ENCODE results near the gene AOAH.
"Not testable (repeated sequence)": the region's sequence is repeated elsewhere in the genome, so short reads cannot be mapped to it uniquely, and the experiment has no call there.

AOAH gene

DNA sequence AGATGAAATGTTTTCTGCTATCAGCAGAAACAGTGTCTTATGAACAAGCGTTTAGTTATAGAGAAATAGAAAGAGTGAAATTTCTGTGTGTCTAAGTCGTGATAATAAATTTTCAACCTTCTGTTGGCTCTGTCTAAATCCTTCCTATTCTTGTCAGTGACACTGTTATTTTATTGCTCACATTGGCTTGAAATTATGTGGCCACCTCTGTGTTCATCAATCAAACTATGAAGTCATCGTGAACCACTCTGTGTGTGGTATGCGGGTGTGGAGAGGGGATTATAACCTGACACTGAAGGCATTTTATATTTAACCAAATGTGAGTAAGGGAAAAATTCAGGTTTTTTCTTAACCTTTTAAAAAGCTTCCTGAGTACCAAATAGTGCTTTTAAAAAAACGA is 12.3 kb downstream of the AOAH start:
- no peak for TF ChIP-seq CTCF (IDR thresholded peaks at IDR 0.05; ENCODE audit: unreplicated experiment in 3 of 3)
- Mint-ChIP-seq H3K4me1 (no peaks in the 10 kb centered on the region), H3K36me3 (ENCODE audit: low read depth) (no peaks in the 10 kb centered on the region), H3K4me3 (no peak overlapping the region), H3K9me3 (peaks cover 24% of the 10 kb centered on the region), H3K27me3 (ENCODE audit: low read depth) (no peaks in the 10 kb centered on the region), H3K27ac (no peak overlapping the region)

DNA sequence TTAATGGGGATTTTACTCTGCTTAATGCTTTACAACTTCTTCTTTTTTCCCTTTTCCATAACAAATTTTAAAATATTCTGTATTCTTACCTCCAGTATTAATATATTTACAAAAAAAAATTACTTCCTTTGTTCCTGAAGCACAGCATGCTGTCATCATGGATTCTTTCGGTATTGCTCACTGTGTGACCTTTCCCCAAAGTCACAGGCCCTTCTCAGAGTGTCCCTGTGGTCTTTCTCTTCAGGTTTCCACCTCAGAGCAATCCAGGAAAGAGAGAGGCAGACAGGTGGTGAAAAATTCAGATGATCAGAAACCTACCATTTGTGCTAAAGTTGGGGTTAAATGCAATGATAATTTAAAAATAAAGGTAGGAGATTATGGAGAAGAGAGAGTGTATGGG is 13.0 kb downstream of the AOAH start:
- TF ChIP-seq CTCF (IDR thresholded peaks at IDR 0.05; ENCODE audit: unreplicated experiment in 3 of 3) = no peak
- no peaks in the 10 kb centered on the region for H3K4me1 Mint-ChIP-seq
- no peak overlapping the region for H3K4me3 Mint-ChIP-seq
- H3K27me3 Mint-ChIP-seq (ENCODE audit: low read depth) = no peaks in the 10 kb centered on the region
- H3K27ac Mint-ChIP-seq = no peak overlapping the region
- peaks cover 23% of the 10 kb centered on the region for H3K9me3 Mint-ChIP-seq
- H3K36me3 Mint-ChIP-seq (ENCODE audit: low read depth) = no peaks in the 10 kb centered on the region

DNA sequence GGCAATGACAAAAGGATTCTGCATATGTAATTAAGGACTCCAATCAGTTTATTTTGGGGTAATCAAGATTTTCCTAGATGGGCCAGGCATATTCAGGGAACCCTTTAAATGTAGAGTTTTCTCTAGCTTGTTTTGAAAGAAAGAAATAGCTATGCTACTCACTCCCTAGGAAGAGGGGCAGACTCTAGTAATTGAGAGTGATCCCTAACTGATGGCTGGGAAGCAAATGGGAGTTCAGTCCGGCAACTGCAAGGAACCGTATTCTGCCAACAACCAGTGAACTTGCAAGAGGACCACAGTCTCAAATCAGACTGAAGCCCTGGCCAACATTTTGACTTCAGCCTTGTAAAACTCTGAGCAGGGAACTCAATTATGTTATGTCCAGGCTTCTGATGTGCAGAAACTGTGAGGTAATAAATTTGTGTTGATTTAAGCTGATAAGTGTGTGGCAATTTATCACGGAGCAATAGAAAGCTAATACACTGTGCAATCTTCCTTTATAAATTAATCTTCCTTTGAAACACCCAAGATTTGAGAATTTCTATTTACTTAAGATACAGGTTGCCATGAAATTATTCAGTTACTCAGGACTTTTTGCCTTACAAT is 14.0 kb downstream of the AOAH start:
- H3K27me3 Mint-ChIP-seq (ENCODE audit: low read depth) = no peaks in the 10 kb centered on the region
- no peak for TF ChIP-seq CTCF (IDR thresholded peaks at IDR 0.05; ENCODE audit: unreplicated experiment in 3 of 3)
- no peak overlapping the region for H3K4me3 Mint-ChIP-seq
- no peaks in the 10 kb centered on the region for H3K4me1 Mint-ChIP-seq
- peaks cover 31% of the 10 kb centered on the region for H3K9me3 Mint-ChIP-seq
- H3K27ac Mint-ChIP-seq = no peak overlapping the region
- no peaks in the 10 kb centered on the region for H3K36me3 Mint-ChIP-seq (ENCODE audit: low read depth)

- Mint-ChIP-seq H3K4me1 (no peaks in the 10 kb centered on the region), H3K36me3 (ENCODE audit: low read depth) (no peaks in the 10 kb centered on the region), H3K4me3 (no peak overlapping the region), H3K27ac (no peak overlapping the region), H3K9me3 (peaks cover 35% of the 10 kb centered on the region), H3K27me3 (ENCODE audit: low read depth) (no peaks in the 10 kb centered on the region)
- no peak for TF ChIP-seq CTCF (IDR thresholded peaks at IDR 0.05; ENCODE audit: unreplicated experiment in 3 of 3)
These were observed 15.5 kb downstream of the AOAH start for GRCh38 chr7:36708767-36709166.

DNA sequence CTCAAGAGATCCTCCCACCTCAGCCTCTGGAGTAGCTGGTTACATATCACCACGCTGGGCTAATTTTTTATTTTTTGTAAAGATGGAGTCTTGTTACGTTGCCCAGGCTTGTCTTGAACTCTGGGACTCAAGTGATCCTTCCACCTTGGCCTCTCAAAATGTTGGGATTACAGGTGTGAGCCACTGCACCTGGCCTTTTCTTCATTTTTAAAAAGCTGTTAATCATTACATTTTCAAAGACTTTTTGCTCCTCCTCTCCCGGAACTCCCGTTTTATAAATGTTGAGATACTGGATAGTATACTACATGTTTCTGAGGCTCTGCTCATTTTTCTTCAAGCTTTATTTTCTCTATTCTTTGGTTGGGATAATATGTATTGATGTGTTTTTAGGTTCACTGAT is 16.4 kb downstream of the AOAH start:
- Mint-ChIP-seq H3K36me3 (ENCODE audit: low read depth) (no peaks in the 10 kb centered on the region), H3K27ac (no peak overlapping the region), H3K27me3 (ENCODE audit: low read depth) (no peaks in the 10 kb centered on the region), H3K9me3 (peaks cover 31% of the 10 kb centered on the region), H3K4me3 (no peak overlapping the region), H3K4me1 (no peaks in the 10 kb centered on the region)
- TF ChIP-seq CTCF (IDR thresholded peaks at IDR 0.05; ENCODE audit: unreplicated experiment in 3 of 3) = no peak

DNA sequence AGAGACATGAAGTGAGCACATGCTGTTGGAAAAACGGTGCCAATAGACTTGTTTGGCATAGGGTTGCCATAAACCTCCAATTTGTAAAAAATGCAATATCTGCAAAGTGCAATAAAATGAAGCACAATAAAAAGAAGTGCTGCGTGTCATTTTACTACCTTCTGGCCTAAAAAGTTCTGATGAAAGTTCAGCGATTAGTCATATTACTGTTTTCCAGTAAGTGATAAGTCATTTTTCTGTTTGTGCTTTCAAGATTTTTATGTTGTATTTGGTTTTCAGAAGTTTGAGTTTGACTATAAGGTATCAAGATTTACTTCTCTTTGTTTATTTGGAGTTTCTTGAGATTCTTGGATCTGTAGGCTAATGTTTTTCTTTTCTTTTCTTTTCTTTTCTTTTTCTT is 16.8 kb downstream of the AOAH start:
- no peak for TF ChIP-seq CTCF (IDR thresholded peaks at IDR 0.05; ENCODE audit: unreplicated experiment in 3 of 3)
- Mint-ChIP-seq H3K4me1 (no peaks in the 10 kb centered on the region), H3K9me3 (peaks cover 28% of the 10 kb centered on the region), H3K36me3 (ENCODE audit: low read depth) (no peaks in the 10 kb centered on the region), H3K27me3 (ENCODE audit: low read depth) (no peaks in the 10 kb centered on the region), H3K4me3 (no peak overlapping the region), H3K27ac (no peak overlapping the region)

GRCh38 chr7:36703860-36704259 is 20.4 kb downstream of the AOAH start:
- not testable (repeated sequence) for H3K36me3 Mint-ChIP-seq (ENCODE audit: low read depth); H3K27me3 Mint-ChIP-seq (ENCODE audit: low read depth); H3K4me1 Mint-ChIP-seq; H3K27ac Mint-ChIP-seq; H3K4me3 Mint-ChIP-seq
- H3K9me3 Mint-ChIP-seq = peaks cover 20% of the 10 kb centered on the region

Data from nephron (organoid).